Esophagus squamous epithelium (tissue), 4 donors: ENCODE results near the gene QPCTL.

Source experiments
- POLR2A ChIP-seq, 4 donors: fragments of 450-650 bp; IDR thresholded peaks; one replicate each; pipeline ENCODE4 v1.6.1; 2017; ENCODE audit warnings: antibody characterized with exemption in 4 of 4, mild to moderate bottlenecking in 4 of 4, moderate library complexity in 3 of 4
- TF ChIP-seq, protein P1 (sequence below), 6 experiments: fragments of 450-650 bp in 4 of 6; fragments of 200-600 bp in 2 of 6; sonication (generic) in 2 of 6; IDR thresholded peaks; one replicate each; pipeline ENCODE4 v1.5.1; 2016 to 2019; ENCODE audit warnings: antibody characterized with exemption in 6 of 6, mild to moderate bottlenecking in 4 of 6, moderate library complexity in 4 of 6

GRCh38 chr19:45705710-45706415 lies 13.4 kb downstream of the QPCTL start:
- TF ChIP-seq, protein P1, sequence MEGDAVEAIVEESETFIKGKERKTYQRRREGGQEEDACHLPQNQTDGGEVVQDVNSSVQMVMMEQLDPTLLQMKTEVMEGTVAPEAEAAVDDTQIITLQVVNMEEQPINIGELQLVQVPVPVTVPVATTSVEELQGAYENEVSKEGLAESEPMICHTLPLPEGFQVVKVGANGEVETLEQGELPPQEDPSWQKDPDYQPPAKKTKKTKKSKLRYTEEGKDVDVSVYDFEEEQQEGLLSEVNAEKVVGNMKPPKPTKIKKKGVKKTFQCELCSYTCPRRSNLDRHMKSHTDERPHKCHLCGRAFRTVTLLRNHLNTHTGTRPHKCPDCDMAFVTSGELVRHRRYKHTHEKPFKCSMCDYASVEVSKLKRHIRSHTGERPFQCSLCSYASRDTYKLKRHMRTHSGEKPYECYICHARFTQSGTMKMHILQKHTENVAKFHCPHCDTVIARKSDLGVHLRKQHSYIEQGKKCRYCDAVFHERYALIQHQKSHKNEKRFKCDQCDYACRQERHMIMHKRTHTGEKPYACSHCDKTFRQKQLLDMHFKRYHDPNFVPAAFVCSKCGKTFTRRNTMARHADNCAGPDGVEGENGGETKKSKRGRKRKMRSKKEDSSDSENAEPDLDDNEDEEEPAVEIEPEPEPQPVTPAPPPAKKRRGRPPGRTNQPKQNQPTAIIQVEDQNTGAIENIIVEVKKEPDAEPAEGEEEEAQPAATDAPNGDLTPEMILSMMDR (IDR thresholded peaks at IDR 0.05), result no peak
- no peak for TF ChIP-seq POLR2A (IDR thresholded peaks at IDR 0.05)
